NAMALWA (cell line): Measurements from ENCODE around the gene CDKN2B-AS1.
A peak's percentile ranks its signal among the peaks of the same experiment; 100 is the strongest.
"Not testable (repeated sequence)": the region's sequence is repeated elsewhere in the genome, so short reads cannot be mapped to it uniquely, and the experiment has no call there.

Experiments
- DNase-seq: peaks from one replicate; pipeline ENCODE4 v3.0.0-alpha.2; 2015; ENCODE audit warnings: low spot score

Gene CDKN2B-AS1

DNA sequence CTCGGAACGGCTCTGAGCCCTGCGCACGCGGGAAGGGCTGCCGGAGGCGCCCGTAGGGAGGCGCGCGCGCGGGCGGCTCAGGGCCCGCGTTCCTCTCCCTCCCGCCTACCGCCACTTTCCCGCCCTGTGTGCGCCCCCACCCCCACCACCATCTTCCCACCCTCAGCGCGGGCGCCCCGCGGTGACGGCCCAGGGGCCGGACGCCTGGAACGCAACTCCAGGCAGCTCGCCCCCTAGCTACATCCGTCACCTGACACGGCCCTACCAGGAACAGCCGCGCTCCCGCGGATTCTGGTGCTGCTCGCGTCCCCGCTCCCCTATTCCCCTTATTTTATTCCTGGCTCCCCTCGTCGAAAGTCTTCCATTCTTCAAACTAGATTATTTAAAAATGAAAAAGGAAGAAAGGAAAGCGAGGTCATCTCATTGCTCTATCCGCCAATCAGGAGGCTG, at the start of gene CDKN2B-AS1:
Gene CDKN2B-AS1 (plus strand): TSS at position 236 of the 450 bp plus-strand sequence.
- peak; percentile 90 for DNase-seq

DNA sequence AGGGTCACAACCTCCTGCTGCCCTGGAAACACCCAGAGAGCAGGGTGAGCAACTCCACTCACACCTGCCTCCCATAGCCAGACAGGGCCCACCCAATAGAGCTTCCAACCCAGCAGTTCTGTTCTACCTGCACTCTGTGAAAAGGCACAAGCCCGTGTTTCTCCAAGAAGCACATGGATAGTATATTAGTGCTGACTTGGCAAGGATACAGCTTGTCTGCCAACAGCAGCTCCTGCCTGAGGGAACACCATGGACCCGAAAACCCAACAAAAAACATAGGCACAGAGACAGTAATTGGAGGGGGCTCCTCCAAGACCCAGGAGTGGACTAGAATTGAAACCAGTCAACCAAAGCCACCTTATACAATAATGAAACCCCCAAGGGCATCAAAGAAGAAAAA, 49.0 kb upstream of the CDKN2B-AS1 start:
- DNase-seq: no peak

DNA sequence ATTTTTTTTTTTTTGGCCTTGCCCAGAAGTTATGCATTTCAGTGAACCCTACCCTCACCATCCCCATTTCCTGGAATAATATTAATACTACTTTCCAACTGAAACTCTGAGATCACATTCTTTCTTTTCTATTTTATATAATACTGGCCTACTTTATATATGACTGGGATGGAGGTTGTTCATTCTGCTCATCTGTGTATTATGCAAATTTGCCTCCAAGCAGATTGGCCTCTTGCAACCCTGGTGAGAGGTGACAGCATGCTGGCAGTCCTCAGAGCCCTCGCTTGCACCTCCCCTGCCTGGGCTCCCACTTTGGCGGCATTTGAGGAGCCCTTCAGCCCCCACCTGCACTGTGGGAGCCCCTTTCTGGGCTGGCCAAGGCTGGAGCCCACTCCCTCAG, 35.8 kb upstream of the CDKN2B-AS1 start:
- no peak for DNase-seq

DNA sequence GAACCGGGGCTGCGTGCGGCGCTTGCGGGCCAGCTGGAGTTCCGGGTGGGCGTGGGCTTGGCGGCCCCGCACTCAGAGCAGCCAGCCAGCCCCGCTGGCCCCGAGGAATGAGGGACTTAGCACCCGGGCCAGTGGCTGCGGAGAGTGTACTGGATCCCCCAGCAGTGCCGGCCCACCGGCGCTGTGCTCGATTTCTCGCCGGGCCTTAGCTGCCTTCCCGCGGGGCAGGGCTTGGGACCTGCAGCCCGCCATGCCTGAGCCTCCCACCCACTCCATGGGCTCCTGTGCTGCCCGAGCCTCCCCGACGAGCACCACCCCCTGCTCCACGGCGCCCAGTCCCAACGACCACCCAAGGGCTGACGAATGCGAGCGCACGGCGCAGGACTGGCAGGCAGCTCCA, 35.3 kb upstream of the CDKN2B-AS1 start:
- not testable (repeated sequence) for DNase-seq

DNA sequence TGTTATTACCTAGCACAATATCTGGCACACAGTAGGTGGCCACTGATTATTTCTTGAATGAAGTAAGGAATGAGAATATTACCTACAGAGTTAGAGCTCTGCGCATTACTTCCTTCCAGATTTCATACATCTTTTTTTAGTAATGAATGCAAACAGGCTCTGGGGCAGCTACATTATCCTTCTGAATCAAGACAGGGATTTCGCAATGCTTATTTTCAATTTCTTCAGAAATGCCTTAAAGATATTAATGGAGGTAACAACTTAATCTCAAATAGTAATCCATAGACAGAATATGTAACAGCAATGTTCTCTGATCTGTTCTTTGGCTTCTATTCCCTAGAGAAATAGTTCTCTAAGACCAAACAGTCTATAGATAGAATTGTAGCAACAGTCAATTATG, 33.0 kb upstream of the CDKN2B-AS1 start:
- no peak for DNase-seq

DNA sequence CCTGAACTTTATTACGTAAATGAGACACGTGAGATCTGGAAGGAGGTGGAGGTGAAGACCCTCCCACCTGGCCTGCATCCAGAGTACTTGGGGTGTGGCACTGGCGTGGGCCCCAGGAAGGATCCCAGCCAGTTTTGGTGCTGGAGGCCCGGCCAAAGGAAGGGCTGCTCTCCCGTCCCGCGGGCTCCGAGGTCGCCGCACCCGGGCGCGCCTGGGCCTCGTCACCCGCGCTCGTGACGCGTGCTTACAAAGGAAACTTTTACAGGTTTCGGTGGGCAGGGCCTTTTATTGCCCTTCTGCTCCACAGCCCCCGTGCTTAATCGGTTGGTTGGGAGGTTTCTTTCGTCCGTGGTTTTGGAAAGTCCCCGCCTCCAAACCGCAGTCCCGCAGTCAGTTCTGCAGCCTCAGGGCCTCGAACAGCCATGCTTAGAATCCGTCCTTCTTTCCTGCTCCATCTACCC, 29.6 kb upstream of the CDKN2B-AS1 start:
- peak; percentile 38 for DNase-seq

DNA sequence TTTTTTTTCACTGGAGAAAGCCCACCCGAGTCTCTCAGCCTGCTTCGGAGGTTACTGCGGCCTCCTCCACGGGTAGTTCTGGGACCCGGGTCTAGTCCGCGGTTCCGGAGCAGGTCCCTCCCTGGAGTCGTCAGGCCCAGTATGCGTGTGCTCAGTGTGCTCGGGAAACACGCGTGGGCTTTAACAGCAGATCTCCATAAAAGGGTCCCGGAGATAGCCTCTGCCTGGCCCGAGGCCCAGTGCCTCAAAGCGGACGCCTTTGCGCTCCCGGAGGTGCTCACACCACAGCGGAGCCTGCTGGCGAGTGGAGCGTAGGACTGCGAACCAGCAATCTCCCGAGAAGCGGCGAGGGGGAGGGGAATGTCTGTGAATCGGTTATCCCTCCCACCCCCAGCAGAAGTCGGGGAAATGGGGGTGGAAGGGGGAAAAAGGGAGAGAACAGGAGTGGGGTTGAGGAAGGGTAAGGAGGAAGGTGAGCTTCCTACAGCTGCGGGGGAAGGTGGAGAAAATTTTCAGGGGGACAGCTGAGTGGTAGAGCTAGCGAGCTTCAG, 29.1 kb upstream of the CDKN2B-AS1 start:
- DNase-seq: peak; percentile 52

DNA sequence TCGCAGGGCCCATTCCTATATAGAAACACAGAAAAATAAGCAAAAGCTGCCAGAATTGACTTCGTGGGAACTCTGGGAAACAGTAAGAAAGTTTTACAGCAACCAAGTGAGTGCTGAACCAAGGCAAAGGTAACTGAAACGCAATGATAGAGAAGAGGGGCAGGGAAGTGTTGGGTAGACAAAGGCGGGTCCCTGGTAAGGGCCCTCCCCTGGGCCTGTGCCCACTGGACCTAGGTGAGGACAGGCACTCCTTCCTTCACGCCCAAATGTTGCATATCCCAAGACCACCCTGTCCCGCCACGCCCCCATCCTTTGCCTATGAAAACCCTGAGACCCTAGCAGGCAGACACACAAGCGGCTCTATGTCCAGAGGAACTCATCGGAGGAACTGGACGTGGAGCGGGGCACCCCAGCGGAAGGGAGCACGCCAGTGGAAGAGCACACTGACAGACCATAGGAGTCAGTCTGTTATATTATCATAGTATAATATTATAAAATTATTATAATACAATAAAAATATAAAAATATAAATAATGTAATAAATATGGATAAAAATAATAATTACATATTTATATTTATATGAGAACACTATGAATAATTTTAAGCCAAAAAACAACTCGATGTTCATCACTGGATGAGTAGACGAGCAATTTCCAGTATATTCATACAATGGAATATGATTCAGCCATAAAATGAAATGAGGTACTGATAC, 28.3 kb upstream of the CDKN2B-AS1 start:
- DNase-seq: no peak

DNA sequence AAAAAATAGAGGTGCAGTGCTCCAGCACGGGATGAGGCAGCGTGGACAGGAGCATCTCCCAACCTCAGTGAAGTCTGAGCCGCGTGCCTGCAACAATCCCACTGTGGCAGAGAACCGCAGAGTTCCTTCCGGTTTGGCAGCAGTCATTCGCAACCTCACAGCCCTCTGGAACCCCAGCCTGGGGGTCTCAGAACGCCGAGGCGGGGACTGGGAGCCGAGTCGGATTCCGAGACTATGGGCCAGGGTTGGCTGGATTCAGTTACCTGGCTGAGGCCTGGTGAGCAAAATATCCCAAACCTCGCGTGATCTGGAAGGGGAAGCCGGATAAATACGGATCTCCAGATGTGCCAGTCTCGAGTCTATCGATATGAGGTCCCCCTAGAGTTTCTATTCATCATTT, 27.4 kb upstream of the CDKN2B-AS1 start:
- no peak for DNase-seq

DNA sequence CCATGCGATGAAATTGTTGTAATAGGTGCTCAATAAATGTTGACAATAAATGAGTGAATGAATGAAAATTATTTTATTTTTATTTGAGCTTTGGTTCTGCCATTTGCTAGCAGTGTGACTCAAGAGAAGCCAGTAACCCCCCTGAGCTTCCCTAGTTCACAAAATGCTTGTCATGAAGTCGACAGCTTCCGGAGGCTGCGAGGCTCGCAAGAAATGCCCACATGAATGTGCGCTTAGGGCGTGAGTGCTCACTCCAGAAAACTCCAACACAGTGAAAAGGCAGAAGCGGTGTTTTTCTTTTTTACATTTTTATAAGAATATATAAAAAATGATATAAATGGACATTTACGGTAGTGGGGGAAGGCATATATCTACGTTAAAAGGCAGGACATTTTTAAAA, 26.9 kb upstream of the CDKN2B-AS1 start:
- no peak for DNase-seq

DNA sequence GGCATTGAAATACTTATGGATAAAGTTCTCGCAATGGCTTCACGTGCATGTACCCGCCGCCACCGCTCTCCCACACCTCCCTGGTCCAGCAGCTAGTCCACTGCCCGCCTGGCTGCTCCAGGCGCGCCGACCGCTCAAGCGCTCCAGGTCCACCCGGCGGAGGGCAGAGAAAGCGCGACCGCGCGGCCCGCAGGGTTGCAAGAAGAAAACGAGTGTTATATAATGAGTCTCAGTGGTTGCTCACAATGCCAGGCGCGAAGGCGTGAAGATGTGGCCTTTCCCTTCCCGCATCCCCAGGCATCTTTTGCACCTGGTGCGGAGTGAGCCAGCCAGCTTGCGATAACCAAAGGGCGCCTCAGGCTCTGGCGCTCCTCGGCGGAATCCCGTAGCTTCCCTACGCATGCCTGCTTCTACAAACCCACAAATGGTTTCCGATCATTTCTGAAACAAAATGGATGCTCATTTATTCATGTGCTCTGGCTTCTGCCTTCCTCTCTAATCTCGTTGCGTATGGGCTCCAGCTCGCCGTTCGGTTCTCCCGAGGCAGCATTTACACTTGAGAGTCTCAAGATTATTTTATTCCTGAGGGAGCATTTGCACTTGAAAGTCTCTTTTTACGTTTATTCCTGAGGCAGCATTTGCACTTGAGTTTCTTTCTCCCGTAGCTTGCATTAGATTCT, 26.1 kb upstream of the CDKN2B-AS1 start:
- no peak for DNase-seq

DNA sequence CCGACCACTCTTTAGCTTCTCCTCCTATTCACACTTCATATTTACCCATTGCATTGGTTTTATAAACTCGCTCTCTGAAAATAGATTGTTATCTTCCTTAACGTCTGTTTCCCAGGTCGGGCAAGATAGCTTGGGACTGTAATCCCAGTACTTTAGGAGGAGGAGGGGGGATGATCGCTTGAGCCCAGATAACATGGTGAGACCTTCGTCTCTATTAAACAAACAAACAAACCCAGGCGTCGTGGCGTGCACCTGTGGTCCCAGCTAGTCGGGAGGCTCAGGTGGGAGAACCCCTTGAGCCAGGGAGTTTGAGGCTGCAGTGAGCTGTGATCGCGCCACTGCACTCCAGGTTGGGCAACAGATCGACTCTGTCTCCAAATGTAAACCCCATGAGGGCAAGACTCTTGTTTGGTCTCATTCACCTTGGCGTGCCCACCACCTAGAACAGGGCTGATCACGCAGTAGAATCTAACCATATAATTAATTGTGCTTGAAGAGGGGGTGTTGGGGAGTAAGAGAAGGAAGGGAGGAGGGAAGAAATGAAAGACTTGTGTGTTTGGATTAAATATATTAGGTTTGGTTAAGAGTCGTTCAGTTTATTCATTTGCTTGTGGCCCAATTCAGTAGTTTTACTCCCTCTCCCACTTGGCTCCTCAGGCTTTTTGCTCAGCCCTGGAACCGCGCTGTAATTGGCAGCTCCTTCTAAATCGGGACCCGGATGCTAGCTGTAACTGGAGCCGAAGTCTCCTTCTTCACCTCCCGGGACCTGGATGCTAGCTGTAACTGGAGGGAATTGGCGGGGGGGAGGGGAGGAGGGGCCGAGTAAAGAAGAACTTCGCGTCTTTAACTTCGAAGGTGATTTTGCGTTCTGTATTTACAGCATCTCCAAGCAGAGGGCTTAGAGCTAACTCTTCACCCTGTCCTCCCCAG, 25.3 kb upstream of the CDKN2B-AS1 start:
- DNase-seq: no peak

DNA sequence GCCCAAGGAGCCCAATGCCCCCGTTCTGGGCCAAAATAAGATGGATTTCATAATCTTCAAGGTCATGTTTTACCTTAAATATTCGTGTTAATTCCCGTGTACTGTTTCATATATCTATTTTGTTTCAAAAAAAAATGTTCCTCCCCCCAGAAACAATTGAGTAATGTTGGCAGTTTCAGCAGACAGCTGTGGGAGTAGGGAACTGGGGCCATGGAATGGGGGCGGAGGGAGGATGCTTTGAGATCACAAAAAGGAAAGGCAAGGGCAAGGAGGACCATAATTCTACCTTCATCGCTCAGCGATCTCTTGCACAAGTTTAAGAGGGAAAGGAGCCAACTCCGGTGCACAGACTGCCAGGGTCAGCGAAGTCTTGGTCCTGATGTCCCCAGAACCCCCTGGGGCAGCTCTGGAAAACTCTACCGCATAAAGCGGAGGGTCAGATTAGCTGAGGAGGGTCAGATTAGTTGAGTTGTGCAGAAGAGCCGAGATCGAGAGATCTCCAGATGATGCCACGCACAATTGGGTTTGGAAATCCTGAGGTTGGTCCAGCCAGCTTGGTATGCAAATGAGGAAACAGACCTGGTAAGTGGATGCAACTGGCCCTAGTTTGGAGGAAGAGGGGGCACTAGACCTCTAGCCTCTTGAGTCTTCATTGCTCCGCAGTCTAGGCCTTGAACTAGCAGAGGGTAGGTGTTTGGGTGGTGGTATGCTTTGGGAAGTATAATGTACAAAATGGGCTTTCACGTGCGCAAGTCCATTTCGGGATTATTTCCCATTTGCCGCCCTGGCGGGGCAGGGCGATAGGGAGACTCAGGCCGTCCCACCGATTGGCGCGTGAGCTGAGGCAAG, 24.4 kb upstream of the CDKN2B-AS1 start:
- DNase-seq: no peak

DNA sequence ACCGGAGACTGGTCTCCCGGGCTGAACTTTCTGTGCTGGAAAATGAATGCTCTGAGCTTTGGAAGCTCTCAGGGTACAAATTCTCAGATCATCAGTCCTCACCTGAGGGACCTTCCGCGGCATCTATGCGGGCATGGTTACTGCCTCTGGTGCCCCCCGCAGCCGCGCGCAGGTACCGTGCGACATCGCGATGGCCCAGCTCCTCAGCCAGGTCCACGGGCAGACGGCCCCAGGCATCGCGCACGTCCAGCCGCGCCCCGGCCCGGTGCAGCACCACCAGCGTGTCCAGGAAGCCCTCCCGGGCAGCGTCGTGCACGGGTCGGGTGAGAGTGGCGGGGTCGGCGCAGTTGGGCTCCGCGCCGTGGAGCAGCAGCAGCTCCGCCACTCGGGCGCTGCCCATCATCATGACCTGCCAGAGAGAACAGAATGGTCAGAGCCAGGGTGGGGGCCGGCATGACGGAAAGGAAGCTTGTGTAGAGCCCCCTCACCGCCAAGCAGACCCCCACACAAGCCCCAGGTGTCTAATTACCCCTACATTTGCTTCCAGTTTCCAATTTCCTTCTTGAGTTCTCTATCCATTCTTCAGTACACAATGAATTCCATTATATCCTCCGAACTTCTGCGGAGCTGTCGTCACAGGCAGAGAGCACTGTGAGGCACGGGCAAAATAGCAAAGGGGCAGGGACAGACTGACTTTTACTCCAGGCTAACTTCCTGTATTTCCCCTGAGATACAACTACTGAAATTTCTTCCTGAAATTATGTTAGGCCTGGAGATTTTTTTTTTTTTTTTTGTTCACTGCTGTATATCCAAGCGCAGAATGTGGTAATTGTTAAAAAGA, 23.6 kb upstream of the CDKN2B-AS1 start:
- no peak for DNase-seq

DNA sequence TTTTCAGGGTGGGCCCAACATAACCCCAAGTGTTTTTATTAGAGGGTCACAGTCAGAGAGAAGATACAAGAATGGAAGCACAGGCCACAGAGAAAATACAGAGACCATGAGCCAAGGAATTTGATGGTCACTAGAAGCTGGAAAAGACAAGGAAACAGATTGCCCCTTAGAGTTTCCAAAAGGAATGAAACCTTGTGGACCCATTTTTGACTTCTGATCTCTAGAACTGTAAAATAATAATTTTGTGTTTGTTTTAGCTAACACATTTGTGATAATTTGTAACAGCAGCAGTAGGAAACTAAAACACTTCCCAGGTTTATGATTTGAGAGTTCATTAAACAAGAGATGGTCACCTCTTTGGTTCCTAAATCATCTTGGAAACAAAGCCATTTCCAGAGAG, 22.2 kb upstream of the CDKN2B-AS1 start:
- DNase-seq: no peak

DNA sequence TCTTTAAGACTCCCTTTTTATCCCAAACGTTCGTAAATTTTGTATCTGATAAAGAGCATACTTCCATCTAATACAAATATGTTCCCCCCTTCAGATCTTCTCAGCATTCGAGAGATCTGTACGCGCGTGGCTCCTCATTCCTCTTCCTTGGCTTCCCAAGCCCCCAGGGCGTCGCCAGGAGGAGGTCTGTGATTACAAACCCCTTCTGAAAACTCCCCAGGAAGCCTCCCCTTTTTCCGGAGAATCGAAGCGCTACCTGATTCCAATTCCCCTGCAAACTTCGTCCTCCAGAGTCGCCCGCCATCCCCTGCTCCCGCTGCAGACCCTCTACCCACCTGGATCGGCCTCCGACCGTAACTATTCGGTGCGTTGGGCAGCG, 20.3 kb upstream of the CDKN2B-AS1 start:
- no peak for DNase-seq

DNA sequence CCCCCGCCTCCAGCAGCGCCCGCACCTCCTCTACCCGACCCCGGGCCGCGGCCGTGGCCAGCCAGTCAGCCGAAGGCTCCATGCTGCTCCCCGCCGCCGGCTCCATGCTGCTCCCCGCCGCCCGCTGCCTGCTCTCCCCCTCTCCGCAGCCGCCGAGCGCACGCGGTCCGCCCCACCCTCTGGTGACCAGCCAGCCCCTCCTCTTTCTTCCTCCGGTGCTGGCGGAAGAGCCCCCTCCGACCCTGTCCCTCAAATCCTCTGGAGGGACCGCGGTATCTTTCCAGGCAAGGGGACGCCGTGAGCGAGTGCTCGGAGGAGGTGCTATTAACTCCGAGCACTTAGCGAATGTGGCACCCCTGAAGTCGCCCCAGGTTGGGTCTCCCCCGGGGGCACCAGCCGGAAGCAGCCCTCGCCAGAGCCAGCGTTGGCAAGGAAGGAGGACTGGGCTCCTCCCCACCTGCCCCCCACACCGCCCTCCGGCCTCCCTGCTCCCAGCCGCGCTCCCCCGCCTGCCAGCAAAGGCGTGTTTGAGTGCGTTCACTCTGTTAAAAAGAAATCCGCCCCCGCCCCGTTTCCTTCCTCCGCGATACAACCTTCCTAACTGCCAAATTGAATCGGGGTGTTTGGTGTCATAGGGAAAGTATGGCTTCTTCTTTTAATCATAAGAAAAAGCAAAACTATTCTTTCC, 19.7 kb upstream of the CDKN2B-AS1 start:
- DNase-seq: no peak

DNA sequence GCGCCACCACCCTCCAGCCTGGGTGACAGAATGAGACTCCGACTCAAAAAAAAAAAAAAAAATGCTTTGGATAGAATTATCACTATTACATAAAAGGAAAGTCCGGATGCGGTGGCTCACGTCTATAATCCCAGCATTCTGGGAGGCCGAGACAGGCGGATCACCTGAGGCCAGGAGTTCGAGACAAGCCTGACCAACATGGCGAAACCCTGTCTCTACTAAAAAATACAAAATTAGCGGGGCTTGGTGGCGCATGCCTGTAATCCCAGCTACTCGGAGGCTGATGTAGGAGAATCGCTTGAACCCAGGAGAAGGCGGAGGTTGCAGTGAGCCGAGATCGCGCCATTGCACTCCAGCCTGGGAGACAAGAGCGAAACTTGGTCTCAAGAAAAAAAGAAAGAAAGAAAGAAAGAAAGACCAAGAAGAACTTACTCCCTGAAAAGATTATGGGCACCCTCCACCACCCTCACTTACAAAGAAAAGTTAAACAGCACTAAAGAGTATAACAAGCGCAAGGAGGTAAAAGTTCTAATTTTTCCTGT, 18.2 kb upstream of the CDKN2B-AS1 start:
- no peak for DNase-seq

DNA sequence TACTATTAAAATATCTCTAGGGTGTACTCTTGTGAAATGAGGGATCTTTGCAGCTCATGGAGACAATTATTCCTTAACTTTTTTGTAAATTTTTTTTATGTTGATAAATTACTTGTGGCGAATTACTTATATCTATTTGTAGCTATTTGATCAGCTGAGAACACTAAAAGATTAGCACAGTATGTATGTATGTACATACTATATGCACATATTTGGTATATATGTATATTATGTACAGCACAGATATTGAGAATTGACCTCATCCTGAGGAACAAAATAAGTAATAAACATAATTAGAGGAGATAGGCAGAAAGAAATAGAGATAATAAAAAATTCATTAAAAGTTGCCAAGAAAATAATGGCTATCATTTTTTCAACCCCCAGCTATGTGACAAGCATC, 12.2 kb upstream of the CDKN2B-AS1 start:
- no peak for DNase-seq
